Stimulated activated CD8-positive, alpha-beta memory T cell treated with anti-CD3 and anti-CD28 coated beads, Interleukin-12 subunit alpha, Interleukin-12 subunit beta, amount 100 ng/mL, for 24 hours (primary cell): ENCODE measurements around the gene TTLL11.

Experiments used
- DNase-seq: peaks from one replicate; pipeline ENCODE4 v3.0.0-alpha.2; 2020; ENCODE audit errors: extremely low read depth

Gene TTLL11

DNA sequence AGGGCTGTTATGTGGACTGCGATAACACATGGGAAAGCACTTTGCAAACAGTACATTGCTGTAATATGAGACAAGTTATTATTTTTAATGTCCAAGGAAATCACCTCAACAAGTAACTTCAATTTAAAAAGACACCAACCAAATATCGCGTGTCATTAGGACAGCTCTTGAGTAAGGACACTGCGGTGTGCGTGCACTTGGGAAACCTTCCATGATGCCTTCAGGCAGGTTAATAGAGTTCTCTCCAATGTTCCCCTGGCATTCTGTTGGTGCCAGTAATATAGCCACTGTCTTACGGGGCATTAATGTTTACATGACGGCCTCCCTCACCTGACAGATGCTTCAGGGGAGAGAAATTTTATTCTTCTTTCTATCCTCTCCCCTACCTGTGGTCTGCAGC is 42.9 kb downstream of the TTLL11 start:
- DNase-seq = no peak

DNA sequence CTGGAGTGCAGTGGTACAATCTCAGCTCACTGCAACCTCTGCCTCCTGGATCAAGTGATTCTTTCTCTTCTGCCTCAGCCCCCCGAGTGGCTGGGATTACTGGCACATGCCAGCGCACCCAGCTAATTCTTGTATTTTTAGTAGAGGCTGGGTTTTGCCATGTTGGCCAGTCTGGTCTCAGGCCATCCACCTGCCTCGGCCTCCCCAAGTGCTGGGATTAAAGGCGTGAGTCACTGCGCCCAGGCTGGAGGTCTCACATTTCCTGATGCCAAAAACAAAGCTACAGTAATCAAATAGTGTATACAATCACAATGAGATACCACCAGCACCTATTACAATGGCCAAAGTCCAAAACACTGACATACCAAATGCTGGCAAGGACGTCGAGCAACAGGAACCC is 51.1 kb downstream of the TTLL11 start:
- DNase-seq = no peak

DNA sequence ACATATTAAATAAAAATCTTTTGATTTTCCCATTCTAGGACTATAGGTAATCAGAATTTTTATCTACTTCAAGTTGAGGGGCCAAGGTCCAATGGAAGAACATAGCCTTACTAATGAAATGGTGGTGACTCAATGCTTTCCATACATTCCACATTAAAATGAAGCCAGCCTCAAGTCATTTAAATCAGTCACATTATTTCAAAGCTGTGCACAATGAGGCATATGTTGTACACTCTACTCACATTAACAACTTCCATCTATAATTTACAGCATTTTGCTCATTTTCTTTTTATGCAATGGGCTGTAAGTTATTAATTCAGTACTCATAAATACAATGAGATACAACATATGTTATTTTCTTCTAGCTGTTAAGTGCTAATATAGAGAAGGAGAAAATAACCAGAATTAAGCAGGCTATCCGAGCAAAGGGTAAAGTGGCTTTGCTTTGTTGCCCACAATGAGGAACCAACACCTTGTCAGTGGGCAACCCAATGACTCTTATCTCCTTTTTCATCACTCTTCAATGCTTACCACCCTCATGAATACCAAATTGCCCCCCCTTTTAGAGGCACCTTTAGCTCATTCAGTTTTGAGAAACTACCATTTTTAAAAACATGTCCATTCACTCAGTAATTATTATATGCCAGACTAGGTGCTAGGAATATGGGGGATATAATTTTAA is 52.4 kb downstream of the TTLL11 start:
- no peak for DNase-seq

DNA sequence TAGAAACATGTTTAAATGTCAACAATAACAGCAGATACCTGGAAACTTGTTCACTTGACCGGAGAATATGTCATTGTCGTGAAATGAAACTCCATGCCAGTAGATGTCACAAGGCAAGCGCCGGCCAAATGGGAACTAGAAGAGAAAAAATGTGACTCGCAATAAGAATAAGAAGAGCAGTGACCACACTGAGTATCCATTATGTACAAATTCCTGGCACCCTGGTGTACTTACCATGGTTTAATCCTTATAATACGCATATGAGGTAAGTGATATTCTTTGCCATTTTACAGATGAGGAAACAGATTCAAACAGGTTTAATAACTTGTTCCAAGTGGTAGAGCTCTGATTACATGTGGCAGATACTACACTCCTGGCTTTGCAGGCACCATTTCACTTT is 53.9 kb downstream of the TTLL11 start:
- no peak for DNase-seq

DNA sequence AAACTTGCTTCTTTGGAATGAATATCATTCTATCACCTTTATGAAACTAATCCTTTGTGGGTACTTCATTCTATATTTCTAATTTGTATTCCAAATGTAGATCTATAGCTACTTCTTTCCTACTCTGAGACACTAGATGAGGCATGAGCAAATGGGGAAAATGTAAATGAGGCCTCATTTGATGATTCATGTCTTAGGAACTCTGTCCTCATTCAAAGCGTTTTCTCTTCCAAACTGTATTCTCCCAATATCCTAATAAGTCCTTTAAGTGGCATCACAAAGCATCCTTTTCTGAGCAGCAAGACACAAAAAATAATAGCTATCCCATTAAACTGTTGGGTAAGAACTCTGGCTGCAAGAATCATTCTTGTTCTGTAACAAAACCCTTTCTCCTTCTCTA is 56.1 kb downstream of the TTLL11 start:
- DNase-seq = no peak

DNA sequence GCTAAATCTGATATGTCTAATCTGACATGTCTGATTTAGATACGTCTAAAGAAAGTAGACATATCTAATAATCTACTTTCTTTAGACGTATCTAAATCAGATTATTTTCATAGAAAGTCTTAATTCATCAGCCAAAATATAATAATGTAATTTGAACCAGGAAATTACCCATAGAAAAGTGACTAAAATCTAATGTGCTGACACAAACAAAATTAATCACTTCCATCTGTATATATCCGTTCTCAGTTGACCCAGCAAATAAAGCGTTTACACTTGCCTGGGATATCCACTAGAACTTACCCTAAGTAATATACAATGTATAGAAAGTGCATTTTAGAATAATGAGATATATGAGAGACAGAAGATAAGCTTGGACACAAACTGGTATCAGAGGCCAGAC is 56.7 kb downstream of the TTLL11 start:
- DNase-seq = no peak

DNA sequence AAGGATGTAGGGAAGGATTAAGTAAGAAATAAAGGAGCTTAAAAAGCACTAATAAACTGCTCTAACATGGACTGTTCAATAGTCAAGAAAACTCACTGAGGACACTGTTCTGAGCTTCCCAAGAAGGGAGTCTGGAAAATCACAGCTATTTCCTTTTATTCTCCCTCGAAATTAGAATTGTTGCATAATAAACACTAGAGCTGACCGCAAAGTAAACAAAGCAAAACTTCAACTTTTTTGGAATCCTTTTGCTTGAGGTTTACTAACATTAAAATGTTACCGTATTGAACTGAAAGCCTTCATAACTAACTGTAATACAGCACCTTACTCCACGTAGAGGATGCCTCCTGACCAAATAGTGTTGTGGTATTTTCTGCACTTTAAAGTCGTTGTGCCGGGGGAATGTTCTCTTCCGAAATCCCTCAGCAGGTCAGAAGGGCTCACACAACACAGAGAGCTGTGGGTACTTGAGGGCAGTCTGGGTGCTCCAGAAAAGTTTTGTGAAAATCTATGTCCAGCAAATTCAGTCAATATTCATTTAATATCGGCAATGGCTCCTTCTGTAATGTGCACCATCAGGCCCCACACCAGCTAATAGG is 59.2 kb downstream of the TTLL11 start:
- no peak for DNase-seq

DNA sequence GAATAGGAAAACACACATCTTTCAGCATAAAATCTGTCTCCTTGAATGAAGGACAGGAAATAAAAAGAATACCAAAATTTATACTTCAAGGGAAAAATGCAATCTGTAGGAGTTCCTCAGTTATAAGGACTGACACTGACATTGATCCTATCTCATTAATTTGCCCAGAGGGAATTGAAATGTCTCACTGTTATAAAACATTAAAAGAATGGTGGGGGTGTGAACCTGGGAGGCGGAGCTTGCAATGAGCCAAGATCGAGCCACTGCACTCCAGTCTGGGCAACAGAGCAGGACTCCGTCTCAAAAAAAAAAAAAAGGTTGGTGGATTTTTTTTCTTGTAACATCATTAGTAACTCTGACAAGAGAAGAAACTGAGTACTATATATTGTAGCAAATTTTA is 60.8 kb downstream of the TTLL11 start:
- DNase-seq = no peak

DNA sequence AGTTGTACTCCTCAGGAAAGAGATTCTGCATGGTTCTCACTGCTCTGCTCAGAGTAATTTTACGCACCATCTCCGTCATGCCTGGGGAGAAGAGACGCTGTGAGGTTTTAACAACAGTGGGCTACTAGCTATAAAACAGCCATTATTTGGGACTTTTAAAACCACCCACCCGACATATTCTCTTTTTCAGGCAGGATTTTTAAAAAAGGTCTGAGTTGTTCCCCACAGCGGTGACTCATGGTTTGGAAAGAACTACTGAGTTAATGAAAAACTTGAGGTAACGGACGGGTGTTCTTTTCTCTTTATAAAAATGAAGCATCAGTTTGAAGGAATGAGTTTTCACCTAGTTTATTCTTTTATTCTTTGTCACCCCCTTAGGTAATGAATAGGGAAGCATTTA is 61.3 kb downstream of the TTLL11 start:
- no peak for DNase-seq

DNA sequence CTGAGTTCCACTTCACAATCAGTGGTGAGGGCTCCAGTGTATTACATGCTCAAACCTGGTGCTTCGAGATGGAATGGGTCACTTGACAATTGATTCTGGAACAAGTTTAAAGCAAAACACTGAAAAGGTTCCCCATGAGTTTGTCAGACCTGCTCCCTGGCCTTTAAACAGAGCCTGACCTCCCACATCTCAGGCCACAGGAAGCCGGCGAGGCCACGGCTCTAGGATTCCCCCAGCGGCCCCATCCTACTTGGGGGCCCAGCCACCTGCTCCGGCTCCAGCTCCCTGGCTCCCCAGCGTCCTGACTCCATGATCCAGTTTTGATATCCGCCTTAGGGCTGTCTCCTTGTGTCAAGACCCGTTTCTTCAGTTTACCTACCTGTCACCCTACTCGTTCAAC is 62.0 kb downstream of the TTLL11 start:
- no peak for DNase-seq

DNA sequence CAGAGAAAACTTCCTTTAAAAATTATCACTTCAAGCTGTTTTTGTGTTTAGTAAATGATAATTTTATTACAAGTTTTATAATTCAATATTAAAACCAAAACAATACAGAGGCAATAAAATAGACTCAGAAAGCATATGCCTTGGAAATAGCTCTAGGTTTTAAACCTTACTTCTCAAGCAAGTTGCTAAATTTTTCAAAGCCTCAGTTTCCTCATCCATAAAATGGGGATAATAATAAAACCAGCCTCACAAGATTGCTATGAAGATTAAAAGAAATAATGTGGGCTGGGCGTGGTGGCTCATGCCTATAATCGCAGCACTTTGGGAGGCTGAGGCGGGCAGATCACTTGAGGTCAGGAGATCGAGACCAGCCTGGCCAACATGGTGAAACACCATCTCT is 62.8 kb downstream of the TTLL11 start:
- DNase-seq = no peak

DNA sequence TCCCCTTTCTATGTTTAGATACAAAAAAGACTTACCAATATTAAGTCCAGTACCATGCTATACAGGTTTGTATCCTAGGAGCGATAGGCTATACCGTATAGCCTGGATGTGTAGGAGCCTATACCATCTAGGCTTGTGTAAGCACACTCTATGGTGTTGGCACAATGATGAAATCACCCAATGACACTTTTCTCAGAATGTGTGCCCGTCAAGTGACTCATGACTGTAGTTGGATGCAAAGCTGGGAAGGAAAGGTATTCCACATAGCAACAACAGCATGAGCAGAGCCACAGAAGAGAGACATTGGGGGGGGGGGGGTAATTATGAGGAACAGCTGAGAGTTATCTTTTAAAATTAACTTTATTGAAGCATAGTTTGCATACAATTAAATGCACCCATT is 63.2 kb downstream of the TTLL11 start:
- DNase-seq = no peak

DNA sequence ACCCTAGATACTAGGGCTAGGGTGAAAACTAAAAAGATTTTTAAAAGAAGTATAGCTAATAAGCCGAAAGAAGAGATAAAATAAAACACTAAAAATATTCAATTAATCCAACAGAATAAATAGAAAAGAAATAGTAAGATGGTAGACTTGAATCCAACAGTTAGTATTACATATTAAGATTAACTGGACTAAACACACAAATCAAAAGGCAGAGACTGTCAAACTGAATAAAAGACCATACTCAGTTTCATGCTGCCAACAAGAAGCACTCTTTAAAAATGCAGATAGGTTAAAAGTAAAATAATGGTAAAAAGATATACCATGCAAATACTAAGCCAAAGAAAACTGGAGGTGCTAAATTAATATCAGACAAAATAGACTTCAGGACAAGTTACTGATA is 65.0 kb downstream of the TTLL11 start:
- DNase-seq = no peak

DNA sequence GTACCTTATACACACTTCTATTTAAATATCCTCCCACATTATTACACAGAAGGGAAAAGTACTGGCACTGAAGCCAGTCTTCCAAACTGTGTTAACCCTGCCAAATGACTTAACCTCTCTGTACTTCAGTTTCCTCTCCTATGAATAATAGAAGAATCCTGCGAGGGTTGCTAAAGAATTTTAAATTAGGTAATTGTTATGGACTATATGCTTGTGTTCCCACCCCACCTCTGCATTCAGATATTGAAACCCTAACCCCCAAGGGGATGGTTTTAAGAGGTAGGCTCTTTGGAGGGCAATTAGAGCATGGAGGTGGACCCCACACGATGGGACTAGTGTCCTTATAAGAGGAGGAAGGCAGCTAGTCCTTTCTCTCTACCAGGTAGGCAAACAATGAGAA is 72.7 kb downstream of the TTLL11 start:
- no peak for DNase-seq

DNA sequence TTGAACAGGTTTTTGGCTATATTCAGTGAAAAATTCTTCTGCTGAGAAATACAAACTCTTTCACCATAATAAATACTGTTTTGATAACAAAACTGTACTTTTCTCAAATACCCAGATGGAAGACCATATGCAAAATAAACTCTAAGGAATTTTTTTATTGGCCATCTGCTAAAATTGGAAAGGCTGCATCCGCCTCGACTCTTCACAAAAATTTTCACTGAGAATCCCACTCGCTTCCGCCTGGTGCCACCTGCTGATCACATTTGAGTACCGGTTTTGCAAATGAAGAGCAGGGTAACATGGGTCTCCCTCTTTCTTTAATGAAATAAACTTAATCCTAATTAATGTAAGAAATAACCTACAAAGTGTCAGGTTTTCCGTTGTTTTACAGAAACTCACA is 76.4 kb downstream of the TTLL11 start:
- DNase-seq = no peak

DNA sequence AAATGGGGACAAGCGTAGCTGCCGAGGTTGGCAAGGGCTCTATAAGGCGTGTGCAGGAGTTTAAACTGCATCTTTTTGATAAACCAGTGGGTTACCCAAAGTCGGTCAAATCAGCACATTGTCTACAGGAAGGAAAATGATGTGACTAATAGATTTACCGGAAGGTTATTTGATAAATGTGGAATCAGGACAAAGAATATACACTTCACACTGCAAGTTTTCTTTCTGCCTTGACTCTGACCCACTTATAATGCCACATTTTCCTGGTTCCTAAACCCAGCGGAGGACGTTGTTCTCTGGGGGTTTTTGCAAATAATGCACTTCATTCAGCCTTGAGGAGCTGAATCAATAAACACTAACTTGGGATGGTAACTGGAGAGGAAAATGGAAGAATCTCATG is 76.8 kb downstream of the TTLL11 start:
- DNase-seq = no peak

DNA sequence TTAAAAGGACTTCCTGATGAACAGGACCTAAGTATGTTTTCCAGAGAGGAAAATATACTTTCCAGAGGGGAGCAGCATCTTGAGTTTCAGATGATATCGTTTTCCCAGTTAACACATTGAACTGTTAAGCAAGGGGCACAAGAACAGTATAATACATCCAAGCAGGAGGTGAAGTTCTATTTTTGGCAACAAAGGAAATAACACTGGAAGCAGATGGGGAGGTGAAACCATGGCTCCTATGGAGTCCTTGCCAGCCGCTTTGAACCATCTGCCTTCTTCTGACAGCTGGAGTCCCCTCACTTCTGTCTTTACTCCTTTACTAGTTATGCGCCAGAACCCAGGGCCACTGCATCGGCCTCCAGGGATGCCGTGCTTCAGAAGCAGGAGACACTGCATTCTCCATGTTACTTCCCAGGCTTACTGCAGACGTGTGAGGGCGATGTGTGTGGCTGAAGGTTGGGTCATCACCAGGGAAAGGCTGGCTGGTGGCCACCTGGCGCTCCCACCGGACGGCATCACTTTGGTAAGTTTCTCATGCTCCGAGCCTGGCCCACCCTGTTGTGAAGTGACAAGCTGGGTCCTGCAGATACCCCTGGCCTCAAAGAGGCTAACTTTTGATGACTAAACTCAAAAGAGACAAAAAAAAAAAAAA is 77.8 kb downstream of the TTLL11 start:
- no peak for DNase-seq

DNA sequence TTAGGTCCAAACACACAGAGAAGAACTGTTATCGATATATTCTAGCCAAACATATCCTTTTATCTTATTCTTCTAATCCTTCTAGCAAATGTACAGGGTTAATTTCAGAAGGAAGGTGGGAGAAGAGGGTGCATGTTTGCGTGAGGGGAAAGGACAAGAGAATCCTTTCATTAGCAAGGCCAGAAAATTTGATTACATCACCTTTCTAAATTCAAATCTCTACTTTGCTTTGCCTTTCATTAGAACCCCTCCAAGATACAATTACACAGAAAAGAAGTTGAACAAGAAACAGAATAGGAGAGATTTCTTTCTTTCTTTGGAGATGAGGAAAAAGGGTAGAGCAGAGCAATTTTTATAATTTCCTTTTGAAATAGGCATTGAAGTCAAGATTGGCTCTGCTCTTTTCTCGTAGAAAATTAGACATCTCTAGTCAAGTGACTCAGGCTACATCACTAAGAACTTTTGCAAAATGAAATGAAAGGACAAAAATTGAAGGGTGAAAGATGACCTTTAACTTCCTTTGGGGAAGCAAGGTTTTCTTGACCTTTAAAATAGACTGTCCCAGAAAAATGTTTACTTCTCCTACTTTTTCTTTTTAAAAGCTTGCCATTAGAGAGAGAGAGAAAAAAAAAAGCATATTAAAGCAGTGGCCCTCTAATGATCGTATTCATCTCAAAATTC is 81.2 kb downstream of the TTLL11 start:
- DNase-seq = no peak

DNA sequence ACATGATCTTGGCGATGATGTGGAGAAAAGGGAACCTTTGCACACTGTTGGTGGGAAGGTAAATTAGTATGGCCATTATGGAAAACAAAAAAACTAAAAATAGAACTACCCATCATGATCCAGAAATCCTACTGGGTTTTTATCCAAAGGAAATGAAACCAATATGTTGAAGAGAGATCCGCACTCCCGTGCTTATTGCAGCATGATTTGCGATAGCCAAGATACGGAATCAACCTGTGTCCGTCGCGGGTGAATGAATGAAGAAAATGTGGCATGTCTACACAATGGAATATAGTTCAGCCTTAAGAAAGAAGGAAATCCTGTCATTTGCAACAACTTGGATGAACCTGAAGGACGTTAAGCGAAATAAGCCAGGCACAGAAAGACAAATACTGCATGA is 84.5 kb downstream of the TTLL11 start:
- no peak for DNase-seq

DNA sequence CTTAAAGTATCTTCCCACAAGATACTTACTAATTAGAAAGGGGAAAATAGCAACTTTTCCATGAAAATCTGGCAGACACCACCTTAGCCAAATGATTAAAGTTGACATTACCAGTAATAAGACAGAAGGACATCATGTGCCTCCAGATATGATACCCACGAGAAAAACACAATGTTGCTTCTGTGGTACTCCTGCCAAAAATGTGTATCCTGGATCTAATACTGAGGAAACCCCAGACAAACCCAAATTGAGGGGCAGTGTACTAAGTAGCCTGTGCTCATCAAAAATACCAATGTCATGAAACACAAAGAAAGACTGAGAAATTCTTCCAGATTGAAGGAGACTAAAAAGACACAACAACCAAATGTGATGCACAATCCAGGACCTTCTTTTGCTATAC is 85.3 kb downstream of the TTLL11 start:
- DNase-seq = no peak

DNA sequence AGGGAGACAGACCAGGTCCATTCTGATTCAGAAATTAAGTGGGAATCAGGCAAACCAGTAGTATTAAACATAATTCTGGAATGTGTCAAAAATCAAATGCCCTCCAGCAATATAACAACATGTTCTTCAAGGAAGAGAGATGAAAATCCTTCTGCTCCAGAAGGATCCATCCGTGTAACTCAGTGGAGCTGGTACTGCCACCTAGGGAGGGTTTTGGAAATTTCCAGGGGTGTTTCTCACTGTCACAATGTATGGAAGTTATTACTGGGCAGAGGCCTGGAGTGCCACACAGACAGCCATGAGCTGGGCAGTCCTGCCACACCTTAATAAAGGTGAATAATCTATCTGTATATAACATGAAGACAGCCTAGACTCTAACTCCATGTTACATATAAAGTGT is 87.5 kb downstream of the TTLL11 start:
- DNase-seq = no peak

DNA sequence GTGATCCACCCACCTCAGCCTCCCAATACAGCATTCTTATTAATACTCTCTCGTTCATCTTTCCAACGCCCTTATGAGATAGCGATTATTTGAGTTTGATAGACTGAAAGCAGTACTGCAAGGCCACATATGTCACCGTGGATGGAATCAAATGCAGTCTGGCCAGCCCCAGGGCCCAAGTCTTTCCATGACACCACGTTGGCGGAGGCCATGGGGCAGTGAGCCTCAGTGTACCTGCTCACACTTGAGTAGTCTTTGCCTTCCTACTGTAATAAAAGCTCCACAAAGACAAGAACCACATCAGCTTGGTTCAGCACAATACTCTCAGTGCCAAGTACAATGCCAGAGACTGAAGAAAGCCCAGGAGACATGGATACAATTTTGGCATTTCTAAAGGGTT is 88.5 kb downstream of the TTLL11 start:
- DNase-seq = no peak
